NCI-H510A treated with DMSO at 0.1 percent for 48 hours (cell line): Measurements from ENCODE around the gene ZSWIM8.
"Not testable (repeated sequence)": the region's sequence is repeated elsewhere in the genome, so short reads cannot be mapped to it uniquely, and the experiment has no call there.

Source experiments
- DNase-seq: peaks from one replicate; lab custom pipeline; 2025; lab: John Stamatoyannopoulos, UW

Gene ZSWIM8

GRCh38 chr10:73795491-73795890, 10.1 kb downstream of the ZSWIM8 start:
- DNase-seq, result not testable (repeated sequence)

- DNase-seq, result not testable (repeated sequence)
These were observed 10.6 kb downstream of the ZSWIM8 start for GRCh38 chr10:73796035-73796434.

- DNase-seq, result no peak
These were observed 11.4 kb downstream of the ZSWIM8 start for GRCh38 chr10:73796766-73797165.

- no peak for DNase-seq
These were observed 12.1 kb downstream of the ZSWIM8 start for GRCh38 chr10:73797324-73798025.

- no peak for DNase-seq
These were observed 12.7 kb downstream of the ZSWIM8 start for GRCh38 chr10:73798087-73798486.

GRCh38 chr10:73798927-73799560, 13.6 kb downstream of the ZSWIM8 start:
- DNase-seq, result no peak

GRCh38 chr10:73799899-73800559, 14.6 kb downstream of the ZSWIM8 start:
- DNase-seq, result no peak

GRCh38 chr10:73800560-73801252, 15.3 kb downstream of the ZSWIM8 start:
- no peak for DNase-seq

- no peak for DNase-seq
These were observed 15.8 kb downstream of the ZSWIM8 start for GRCh38 chr10:73801253-73801590.

GRCh38 chr10:73802276-73802991, 17.0 kb downstream of the ZSWIM8 start:
- no peak for DNase-seq

GRCh38 chr10:73803680-73804286, 18.4 kb downstream of the ZSWIM8 start:
- no peak for DNase-seq

- no peak for DNase-seq
These were observed 21.0 kb downstream of the ZSWIM8 start for GRCh38 chr10:73806176-73806950.

- no peak for DNase-seq
These were observed 22.1 kb downstream of the ZSWIM8 start for GRCh38 chr10:73807471-73807870.

- DNase-seq, result no peak
These were observed 22.8 kb downstream of the ZSWIM8 start for GRCh38 chr10:73808021-73808815.

GRCh38 chr10:73809061-73809818, 23.8 kb downstream of the ZSWIM8 start:
- no peak for DNase-seq

GRCh38 chr10:73810358-73810734, 24.9 kb downstream of the ZSWIM8 start:
- DNase-seq, result no peak

- DNase-seq, result no peak
These were observed 25.5 kb downstream of the ZSWIM8 start for GRCh38 chr10:73810735-73811465.

- no peak for DNase-seq
These were observed 27.3 kb downstream of the ZSWIM8 start for GRCh38 chr10:73812657-73813056.

GRCh38 chr10:73813333-73813732, 27.9 kb downstream of the ZSWIM8 start:
- no peak for DNase-seq
